HG03457 (cell line): ENCODE measurements around the gene ANKRD6.
"Not testable (repeated sequence)": the region's sequence is repeated elsewhere in the genome, so short reads cannot be mapped to it uniquely, and the experiment has no call there.

Experiments used
- ATAC-seq: cut with Tn5 transposase; IDR thresholded peaks from one replicate; pipeline ENCODE4 v1.9.1; 2021; ENCODE audit warnings: moderate number of reproducible peaks; ENCODE audit not compliant: unreplicated experiment

Gene ANKRD6

DNA sequence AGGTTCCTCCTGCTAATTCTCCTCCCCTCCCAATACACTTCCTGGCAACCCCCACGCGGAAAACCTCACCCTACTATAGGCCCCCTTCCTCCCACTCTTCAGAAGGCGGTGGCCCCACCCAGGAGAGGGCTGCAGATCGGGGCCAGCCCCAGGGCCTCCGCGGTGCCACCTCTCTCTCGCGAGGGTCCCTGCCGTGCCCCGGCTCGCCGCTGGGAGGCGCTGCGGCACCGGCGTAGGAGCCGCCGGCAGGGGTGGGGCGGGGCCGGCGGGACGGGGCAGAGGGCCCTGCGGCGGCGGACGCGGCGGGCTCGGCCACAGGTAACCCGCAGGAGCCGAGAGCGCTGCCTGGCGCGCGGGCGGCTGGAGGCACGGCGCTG, at the start of gene ANKRD6:
Gene ANKRD6, plus strand, starts transcription at position 278 of the 377 bp plus-strand sequence. CDS start 133,825 bp downstream, outside the sequence.
- ATAC-seq, result no peak

DNA sequence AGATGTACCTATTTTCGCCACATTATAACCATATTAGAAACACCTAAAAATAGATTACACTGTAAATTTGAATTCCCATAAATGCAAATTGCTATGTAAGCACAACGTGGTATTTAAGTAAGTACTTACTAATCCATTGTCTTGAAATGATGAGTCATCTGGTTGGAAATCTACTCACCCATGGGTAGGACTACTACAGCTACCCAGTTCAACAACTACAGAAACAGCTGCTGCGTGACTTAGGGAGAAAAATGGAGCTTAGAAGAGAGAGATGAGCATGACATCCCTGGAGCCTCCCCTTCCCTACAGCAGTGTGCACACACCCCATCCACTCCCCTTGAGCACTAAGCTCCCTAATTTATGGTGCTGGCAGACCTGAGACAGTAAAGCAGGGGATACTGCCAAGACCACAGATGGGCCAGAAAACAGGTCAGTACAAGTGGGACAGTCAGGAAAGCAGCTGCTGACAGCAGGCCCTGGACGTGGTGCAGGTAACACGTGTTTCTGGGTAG, 47.7 kb upstream of the ANKRD6 start:
- peak; percentile 37 for ATAC-seq

DNA sequence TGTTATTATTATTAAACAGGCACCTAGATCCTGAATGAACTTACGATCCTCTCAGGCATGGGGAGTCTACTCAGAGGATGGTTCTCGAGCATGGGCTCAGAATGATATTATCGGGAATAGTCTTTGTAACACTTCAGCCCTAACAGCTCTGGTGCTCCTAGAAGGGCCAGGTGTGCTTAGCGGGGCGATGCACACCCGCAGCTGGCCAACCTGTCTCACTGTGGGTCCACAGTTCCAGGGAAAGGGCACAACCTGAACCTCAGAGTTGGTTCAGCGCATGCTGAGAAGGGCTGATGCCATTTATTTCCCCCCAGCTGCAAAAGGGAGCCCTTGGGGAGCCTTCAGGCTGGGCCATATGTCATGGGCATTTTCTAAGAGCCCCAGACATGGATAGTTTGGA, 47.1 kb upstream of the ANKRD6 start:
- ATAC-seq, result no peak

DNA sequence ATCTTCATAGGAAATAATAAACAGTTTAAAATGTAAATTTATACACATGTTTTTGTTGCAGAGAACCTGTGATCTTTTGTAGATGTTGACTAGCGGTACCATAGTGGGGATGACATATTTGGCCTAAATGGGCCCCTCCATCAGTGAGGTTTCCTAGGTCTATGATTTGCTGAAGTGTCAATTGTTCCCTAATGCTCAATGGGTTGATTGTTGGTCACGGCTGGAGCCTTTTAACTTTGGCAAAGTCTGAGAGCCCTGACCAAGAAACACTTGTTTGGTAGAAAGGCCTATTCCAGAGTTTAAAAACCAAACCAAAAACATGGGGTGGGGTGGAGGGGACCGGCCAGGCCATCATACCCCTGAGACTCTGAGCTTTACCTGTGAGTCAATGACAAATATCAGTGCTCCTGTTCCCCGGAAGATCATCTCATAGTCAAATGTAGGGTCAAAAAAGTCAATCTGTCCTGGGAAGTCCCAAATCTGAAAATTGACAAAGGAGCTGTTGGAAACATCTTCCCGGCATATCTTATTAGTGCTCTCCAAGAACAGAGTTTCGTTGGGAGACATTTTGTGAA, 45.9 kb upstream of the ANKRD6 start:
- ATAC-seq, result peak; percentile 19

DNA sequence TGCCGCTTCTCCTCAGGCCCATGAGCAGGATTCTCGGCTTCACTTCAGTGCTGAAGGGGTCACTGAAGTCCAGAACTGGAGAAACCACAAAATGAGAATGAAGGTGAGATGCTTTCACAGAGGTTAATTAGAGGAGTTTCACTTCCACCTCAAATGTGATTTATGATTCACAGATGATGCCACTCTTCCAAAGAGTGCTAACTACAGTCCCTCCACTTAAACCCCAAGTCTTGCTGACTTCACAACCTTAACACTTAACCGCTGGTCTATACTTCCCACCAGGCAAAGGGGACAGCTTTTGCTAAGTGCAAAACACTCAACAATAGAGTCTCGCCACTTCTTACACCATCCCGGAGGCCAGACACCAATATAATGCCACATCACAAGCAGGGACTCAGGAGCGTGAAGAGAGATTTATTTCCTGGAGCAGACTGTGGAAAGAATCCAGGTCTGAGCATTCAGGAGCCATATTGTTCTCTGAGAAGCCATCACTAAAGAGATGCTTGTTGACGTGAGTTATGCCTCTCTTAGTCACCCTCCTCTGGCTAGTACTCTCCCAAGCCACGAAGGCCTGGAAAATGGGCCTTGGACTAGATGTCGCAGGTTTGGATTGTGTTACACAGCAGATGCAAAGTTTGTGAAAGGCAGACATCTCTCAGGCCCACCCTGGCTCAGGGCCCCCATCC, 45.3 kb upstream of the ANKRD6 start:
- ATAC-seq, result peak; percentile 94

DNA sequence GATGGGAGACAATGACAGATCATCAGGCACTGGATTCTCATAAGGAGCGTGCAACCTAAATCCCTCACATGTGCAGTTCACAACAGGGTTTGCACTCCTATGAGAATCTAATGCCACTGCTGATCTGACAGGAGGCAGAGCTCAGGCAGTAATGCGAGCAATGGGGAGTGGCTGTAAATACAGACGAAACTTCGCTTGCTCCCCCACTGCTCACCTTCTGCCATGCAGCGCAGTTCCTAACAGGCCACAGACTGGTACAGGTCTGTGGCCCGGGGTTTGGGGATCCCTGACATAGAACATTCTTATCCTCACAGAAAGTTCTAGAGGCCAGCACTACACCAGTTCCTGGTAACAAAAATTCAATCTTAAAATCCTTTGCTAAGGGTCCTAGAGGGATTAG, 44.1 kb upstream of the ANKRD6 start:
- ATAC-seq, result no peak

DNA sequence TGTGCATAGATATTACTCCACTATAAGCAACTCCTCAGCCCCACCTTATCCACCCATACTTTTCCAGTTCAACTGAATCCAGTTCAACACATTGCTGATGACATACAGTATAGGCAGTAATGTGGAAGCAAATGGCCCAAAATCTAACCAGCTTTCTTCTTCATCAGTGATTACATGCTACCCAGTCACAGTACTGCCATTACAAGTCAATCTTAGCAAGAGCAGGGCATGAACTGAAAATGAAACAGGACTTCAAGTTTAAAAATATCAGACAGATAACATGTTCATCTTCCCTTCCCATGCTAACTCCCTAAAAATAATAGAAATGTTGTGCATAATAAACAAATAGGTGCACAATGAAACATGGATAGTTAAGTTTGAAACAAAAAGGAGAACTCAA, 40.1 kb upstream of the ANKRD6 start:
- ATAC-seq, result no peak

DNA sequence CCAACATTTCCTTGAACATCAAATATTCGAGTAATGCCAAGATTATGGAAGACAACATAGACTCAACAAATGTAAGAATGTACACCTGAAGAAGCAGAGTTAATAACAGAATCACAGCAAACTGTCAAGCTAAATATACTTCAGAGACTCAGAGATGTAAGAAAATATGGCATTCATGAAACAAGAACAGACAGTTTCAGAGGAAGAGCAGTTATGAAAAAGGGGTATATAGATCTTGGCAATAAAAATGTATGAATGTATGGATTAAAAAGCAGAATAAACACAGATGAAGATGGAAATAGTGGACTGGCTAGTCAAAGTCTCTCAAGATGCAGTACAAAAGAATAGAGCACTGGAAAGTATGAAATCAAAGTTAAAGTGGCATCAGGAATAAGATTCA, 39.3 kb upstream of the ANKRD6 start:
- no peak for ATAC-seq

DNA sequence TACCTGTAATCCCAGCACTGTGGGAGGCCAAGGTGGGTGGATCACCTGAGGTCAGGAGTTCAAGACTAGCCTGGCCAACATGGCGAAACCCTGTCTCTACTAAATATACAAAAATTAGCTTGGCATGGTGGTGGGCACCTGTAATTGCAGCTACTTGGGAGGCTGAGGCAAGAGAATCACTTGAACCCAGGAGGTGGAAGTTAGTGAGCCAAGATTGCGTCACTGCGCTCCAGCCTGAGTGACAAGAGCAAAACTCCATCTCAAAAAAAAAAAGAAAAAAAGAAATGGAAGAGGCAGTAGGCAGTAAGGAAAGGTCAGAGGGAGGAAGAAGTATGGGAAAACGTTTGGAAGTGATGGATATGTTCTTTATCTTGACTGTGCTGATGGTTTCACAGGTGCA, 35.1 kb upstream of the ANKRD6 start:
- ATAC-seq, result not testable (repeated sequence)

DNA sequence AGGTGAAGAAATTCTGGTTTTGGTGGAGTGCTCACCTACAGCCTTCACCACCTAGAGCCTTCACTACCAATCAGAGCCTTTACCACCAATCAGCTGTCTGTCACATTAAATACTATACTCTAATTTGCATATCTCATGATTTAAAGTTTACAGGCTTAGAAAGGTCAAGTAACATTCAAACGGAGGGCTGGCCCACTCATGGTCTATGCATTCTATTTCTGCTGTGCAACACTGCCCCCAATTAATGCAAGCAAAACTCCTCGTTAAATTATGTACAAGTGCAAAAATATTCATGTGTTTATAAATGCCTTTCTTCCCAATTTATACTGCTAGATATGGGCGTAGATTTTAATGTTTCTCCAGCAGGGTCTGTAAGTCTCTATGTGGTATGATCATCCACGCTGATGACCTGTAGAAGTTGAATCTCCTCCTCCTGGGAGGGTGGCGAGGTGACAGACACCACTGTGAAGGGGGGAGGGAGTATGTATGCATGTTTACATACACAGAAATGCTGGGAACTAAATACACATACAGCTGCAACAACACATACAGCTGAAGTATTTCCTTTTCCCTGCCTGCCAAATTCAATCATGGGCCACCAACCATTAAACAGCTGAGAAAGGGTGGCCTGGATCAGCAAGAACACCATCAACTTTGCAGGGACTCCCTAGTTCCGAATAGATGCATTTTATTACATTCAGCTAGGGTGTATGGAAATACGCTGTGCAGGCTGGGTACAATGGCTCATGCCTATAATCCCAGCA, 34.0 kb upstream of the ANKRD6 start:
- no peak for ATAC-seq

DNA sequence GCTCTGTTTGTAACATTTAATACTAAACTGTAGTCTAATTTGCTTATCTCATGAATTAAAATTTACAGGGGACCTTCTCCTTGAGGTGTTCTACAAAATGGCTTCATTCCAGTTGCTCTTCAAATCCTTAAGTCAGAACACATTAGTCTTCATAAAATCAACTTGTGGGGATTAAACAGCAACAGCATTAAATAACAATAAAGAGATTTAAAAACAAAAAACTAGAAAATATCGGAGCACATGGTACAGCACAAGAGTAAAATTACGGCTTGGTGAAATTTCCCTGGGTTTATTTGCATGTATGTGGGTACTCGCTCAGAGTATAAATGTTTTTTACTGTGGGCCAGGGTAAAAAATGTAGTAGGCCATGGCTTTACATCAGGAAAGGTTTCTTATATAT, 32.9 kb upstream of the ANKRD6 start:
- no peak for ATAC-seq

DNA sequence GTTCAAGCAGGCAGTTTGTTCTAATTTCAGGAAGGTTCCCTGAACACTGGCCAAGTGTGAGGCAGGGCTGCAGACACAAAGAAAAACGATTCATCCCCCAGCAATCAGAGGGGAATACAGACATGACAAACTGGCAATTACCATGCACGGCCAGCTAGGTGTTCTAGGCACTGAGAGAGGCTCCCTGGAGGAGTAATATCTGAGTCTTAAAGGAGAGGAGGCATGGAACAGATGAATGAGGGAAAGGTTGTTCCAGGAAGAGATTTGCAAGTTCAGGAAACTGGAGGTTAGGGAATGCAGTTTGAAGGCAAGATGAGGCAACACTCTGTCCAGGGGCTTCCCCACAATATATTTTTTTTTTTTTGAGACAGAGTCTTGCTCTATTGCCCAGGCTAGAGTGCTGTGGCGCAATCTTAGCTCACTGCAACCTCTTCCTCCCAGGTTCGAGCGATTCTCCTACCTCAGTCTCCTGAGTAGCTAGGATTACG, 32.0 kb upstream of the ANKRD6 start:
- ATAC-seq, result no peak

DNA sequence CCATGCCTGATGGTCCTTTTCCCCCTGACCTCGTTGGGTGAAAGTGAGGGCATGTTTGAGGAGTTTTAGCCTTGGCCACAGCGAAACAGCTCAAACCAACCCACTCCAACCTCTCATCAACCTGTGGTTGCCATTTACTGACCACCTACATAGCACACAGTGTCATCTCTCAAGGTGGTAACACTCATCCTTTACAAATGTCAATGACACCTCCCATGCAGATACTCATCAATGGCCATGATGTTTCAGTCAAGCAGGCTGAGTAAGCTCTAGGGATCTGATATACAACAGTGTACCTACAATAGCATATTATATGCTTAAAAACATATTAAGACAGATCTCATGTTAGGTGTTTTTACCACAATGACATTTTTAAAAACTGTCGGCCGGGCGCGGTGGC, 30.2 kb upstream of the ANKRD6 start:
- ATAC-seq, result no peak

DNA sequence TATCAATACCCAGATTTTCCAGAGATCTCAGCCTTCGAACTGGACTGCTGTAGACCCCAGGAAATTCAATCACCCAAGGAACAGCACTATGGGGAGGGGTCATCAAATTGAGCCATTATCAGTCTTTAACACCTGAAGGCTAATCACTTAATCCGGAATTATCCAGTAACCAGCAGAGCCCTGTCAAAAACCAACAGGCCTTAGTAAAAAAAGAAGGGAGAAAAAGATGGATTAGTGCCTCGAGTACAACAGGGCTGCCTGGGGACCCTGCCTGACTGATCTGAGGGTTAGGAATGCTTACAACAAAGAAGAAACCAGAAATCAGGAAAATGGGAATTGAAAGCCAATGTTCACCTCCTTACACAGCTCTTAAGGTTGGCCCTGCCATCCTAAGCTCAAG, 28.4 kb upstream of the ANKRD6 start:
- no peak for ATAC-seq

DNA sequence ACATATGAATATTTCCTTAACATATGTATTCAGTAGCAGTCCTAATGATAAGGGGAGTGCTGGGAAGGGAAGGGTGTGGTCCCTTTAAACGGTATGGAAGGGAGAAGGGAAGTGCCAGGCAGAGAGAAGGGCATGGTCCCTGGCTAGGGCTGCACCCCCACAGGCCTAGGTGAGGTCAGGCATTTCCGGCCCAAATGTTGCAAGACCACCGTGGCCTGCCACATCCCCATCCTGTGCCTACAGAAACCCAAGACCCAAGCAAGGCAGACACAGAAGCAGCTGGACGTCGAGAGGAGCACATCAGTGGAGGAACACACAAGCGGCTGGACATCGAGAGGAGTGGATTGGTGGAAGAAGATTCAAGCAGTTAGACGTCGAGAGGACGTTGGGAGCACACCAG, 26.8 kb upstream of the ANKRD6 start:
- no peak for ATAC-seq

DNA sequence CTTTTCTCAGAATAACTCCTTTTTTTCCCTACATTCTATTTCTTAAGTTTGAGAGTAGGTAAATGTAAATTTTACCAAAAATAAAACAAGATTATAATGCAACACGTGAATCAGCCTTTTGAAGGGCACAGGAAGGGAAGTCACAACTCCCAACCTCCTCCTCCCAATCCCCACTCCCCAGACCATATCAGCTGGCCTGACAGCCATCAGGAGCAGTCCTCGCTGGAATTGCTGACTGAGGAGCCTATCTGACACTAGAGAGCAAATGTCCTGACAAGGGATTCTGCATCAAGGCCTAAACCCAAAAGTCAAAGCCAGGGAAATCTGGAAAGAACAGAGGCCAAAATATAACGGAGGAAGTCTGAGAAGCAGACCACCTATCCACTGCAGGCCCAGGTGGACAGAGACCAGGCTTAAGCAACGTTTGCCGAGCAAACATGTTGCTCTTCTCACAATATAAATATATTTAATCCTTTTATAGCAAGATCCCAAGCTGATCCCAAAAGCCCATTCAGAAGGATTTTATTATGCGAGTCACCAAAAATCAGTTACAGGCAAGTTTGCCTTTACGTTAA, 23.4 kb upstream of the ANKRD6 start:
- ATAC-seq, result no peak

DNA sequence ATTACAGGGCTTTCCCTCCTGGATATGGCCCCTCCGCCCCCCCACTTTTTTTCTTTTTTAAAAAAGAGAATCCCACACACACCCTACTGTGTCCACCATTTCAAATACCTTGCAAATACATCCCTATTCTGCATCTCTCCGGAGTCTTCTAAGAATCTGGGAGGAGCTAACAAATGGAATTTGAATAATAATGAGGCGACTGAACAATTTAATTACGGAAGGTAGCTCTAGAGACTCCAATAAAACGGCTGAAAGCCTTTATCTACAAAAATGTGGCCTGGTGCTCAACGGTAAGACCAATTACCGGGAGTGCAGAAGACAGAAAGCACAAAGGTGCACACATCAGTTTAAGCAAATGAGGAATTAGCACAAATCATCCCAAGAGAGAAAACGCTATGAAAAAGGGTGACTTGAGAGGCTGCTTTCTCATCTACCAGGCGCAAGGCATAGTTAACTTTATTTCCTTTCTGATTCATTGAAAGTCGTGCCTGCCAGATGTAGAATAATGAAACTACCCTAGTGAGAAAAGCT, 22.7 kb upstream of the ANKRD6 start:
- ATAC-seq, result no peak

DNA sequence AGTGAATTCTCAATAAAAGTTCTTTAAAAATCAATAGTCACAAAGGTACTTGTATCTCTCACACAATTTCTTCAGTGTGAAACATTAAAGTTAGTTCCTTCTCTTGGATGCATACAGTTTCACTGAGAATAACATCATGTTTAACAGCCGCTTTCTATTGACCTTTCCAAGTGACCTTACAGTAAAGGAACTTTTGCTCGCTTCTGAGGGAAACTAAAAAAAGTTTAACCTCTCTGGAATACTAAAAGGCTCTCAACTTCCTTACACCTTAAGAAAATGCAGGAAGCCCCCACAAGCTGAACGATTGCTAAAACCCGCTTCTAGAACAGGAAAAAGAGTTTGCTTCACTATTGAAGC, 22.2 kb upstream of the ANKRD6 start:
- ATAC-seq, result no peak

DNA sequence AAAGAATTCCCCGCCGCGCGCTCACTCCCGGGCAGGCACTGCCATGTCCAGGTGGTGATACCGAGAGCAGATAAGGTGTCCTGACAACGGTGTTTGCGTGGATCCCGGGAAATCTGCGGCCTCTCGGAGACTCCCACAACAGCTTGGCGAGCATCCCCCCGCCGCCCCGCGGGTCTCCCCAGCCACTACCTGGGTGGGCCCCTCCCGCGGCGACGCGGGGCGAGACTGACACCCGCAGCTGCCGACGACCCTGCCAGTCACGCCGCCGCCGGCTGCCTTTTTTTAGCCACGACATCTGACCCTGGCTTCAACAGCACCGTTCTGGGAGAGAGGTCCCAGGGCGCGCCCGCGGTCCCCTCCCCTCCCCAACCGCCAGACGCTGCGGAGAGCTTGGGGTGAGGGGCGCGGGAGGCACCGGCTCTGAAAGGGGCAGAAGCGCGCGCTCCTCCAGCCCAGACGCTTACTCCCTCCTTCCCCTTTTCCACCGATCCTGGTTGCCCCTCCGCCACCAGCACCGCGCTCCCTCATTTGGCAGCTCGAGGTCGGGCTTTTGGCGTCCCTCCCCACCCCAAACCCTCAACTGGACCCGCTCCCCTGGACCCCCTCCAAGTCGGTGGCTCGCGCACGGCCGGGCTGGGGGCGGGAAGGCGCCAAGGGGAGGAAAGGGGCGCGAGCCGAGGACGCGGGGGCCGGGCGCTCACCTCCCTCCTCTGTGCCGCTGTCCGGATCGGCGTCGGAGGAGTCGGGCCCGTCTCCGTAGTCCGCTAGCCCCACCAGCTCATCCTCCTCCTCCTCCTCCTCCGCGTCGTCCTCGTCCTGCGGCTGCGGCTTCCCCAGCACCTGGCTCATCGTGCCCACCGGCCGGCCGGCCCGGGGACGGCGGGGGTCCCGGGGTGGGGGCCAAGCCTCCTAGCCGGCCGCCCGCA, 21.5 kb upstream of the ANKRD6 start:
- no peak for ATAC-seq
